Head of caudate nucleus (tissue), 42 donors: ENCODE results near the gene EMCN.

Source experiments
- DNase-seq, 42 donors: peaks; one replicate each; pipeline versions ENCODE4 v3.0.0 to v3.0.0-alpha.2; 2020 to 2021; ENCODE audit warnings: mixed read lengths in 7 of 42
- intact Hi-C: fragments of 100-400 bp; cut with DNase I; formaldehyde crosslinking; loops from one replicate; pipeline ENCODE4 v1.15.0; 2022

EMCN gene

GRCh38 chr4:100495074-100495473 is 22.7 kb downstream of the EMCN start:
- DNase-seq, result no peak
- intact Hi-C loops, result no loop called here

DNA sequence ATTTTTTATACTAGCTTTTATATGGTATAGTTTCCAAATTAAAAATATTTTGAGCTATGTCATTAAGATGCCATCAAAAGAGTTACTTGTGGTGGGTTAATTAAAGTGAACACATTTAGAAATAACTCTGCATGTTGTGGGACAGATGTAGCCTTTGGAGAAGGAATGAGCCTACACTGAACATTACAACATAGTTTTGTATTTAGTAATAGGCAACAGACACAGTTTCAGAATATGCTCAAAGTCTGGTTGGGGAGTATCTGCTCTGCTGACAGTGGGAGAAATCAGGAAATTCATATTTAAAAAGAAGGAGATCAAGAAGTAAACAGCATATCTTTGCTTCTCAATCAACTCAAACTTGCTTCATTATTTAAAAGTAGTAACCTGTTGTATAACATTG is 23.7 kb downstream of the EMCN start:
- intact Hi-C loops, result no loop called here
- DNase-seq, result no peak

DNA sequence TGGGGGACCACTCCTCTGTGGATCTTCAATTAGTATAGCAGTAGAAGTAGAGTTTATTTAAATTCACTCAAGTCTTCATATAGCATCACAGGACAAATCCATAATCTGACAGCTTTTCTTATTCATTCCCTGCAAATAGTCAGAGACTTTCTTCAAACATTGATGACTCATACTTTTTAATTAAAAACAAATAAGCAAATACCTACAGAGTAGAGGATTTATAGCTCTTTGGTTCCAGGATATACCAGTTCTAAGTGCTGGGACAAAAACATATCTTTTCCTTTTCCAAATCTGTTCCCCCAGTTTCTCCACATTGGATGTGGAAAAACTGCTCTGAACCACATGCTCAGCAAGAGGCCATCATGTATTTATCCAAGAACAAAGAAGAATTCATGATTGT is 24.1 kb downstream of the EMCN start:
- intact Hi-C loops, result no loop called here
- DNase-seq, result no peak

- intact Hi-C loops, result no loop called here
- DNase-seq, result no peak
These were observed 25.7 kb downstream of the EMCN start for GRCh38 chr4:100492129-100492528.

DNA sequence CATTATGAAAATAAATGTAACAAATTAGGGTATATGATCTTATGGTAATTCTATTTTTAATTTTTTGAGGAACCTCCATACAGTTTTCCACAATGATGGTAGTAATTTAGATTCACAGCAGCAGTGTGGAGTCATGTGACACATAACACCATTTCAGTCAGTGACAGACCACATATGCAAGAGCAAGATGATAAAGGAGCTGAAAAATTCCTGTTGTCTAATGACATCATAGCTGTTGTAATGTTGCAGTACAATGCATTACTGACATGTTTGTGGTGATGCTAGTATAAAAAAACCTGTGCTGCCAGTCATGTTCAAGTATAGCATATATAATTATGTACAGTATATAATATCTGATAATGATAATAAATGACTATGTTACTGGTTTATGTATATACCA is 28.5 kb downstream of the EMCN start:
- intact Hi-C loops, result no loop called here
- DNase-seq, result no peak

DNA sequence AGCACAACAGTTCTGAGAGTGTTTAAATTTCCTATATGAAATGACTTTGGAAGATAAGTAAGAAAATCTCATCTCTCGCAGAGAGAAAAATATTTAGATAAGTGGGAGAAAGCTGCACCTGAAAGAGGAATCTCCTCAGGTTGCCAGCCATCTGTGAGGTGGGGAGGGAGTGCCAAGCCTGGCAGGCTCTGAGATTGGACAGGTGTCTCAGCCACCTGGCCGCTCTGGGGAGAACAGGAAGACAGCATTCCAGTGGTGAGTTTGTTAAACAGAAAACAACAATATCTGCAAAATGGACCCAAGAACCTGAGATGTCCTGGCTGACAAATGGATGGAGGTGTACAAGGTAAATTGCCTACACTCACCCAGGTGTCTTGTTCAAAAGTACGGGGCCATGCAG is 31.3 kb downstream of the EMCN start:
- intact Hi-C loops, result no loop called here
- DNase-seq, result no peak

DNA sequence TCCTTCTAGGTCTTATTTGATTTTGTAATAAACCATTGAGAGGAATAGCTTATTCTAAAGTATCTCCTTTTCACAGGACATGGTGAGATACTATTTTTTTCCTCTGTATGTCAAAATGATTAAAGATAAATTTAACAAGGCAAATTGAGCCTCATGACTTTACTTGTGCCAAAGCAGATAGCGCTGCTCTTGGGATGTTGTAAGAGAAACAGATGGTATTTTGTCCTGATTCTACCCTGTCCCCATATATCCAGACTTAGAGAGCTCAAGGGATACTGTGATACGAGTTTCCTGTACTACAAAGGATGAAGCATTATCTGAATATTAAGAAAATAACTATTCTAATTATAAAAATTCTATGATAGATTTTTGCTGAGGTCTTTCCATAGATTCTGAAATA is 34.0 kb downstream of the EMCN start:
- DNase-seq, result no peak
- intact Hi-C loops, result no loop called here

- DNase-seq, result no peak
- intact Hi-C loops, result no loop called here
These were observed 37.9 kb downstream of the EMCN start for GRCh38 chr4:100479971-100480370.

DNA sequence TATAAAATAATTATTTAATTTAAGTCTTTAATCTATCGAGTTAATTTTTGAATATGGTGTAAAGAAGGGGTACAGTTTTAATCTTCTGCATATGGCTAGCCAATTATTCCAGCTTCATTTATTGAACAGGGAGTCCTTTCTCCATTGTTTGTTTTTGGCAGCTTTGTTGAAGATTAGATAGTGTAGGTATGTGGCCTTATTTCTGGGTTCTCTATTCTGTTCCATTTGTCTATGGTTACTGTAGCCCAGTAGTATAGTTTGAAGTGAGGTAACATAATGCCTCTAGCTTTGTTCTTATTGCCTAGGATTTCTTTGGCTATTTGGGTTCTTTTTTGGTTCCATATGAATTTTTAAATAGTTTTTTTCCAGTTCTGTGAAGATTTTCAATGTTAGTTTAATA is 48.3 kb downstream of the EMCN start:
- DNase-seq, result no peak
- intact Hi-C loops, result no loop called here

DNA sequence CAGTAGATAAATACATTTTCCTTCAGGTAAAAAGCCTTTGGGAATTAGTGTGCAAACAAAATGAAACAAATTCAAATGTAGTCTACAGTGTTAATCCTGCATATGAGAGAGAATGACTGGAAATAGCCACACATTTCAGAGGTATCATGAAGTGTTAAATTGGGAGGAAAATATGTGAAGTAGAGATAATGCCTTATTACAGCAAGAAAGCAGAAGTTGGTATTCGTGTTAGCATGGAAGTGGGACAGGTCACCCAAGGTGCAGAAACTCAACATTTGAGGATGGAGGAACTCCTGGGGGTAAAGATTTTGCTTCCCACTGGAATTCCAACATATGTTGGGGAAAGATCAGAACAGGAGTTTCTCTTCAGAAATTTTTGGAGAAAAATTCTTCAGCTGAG is 51.3 kb downstream of the EMCN start:
- no peak for DNase-seq
- intact Hi-C loops, result no loop called here

GRCh38 chr4:100461807-100462605 is 55.8 kb downstream of the EMCN start:
- no peak for DNase-seq
- intact Hi-C loops, result no loop called here

GRCh38 chr4:100450449-100450848 is 67.4 kb downstream of the EMCN start:
- intact Hi-C loops, result no loop called here
- no peak for DNase-seq

DNA sequence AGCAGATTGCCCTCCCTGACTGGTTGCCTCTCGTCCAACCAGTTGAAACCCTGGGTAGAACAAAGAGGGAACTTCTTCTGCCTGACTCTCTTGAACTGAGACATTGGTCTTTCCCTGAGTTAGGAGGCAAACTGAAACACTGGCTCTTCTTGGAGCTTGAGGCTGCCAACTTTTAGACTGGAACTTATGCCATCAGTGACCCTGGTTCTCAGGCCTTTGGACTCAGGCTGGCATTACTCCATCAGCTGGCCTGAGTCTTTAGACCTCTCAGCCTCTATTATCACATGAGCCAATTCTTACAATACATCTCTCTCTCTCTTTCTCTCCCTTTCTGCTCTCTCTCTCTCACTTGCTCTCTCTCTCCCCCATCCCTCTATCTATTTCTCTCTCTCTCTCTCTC is 86.4 kb downstream of the EMCN start:
- intact Hi-C loops, result no loop called here

GRCh38 chr4:100430451-100430850 is 87.4 kb downstream of the EMCN start:
- intact Hi-C loops, result no loop called here
- DNase-seq, result no peak

More for the DNA sequence above, 86.4 kb downstream of the EMCN start:
- DNase-seq, result no peak

- no peak for DNase-seq
- intact Hi-C loops, result loop anchor here (10.0 kb wide), 2 partner anchors 85 to 395 kb away; partner anchors contain the start of gene EMCN
These were observed 88.2 kb downstream of the EMCN start for GRCh38 chr4:100429616-100430015.

DNA sequence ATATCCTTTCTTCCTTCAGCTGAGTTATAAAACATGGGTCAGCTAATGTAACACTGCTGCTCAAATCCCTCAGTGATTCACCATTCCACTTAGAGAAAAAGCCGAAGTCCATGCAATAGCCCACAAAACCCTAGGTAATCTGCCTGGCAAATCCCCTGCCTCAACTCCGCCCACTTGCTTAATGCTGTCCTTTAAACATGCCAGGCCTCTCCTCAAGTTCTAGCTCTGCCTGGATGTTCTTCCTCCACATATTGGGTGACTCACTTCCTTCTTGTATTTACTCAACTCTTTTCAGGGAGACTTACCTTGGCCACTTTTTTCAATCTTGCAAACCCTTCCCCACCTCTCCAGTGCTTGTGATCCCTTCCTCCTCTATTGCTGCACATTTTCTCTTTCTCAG is 89.8 kb downstream of the EMCN start:
- intact Hi-C loops, result loop anchor here (10.0 kb wide), 2 partner anchors 87 to 397 kb away; partner anchors contain the start of gene EMCN
- no peak for DNase-seq

DNA sequence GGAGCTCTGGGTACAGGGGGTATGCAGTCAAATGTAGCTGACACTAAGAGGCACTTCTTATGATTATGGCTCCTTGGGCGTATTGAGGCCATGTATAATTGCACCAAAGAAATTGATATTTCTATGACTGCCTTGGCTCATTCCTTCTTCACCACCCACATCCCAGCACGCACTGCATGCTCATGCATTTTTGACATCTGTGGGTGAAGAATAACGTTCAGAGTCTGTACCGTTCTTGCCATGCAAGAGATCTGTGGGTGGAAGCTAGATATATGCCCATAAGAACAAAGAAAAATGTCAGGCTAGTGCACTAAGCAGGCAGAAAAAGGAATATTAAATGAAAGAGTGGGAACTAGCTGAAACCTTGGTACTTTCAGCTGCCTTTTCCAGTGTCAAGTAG is 93.4 kb downstream of the EMCN start:
- peak; percentile 14 to 88 (median 62) for DNase-seq
- intact Hi-C loops, result loop anchor here (10.0 kb wide), 2 partner anchors 90 to 400 kb away; partner anchors contain the start of gene EMCN

- DNase-seq, result peak in 1 of 42 donors; percentile 19
- intact Hi-C loops, result loop anchor here (10.0 kb wide), 2 partner anchors 92 to 402 kb away; partner anchors contain the start of gene EMCN
These were observed 94.9 kb downstream of the EMCN start for GRCh38 chr4:100422894-100423293.

DNA sequence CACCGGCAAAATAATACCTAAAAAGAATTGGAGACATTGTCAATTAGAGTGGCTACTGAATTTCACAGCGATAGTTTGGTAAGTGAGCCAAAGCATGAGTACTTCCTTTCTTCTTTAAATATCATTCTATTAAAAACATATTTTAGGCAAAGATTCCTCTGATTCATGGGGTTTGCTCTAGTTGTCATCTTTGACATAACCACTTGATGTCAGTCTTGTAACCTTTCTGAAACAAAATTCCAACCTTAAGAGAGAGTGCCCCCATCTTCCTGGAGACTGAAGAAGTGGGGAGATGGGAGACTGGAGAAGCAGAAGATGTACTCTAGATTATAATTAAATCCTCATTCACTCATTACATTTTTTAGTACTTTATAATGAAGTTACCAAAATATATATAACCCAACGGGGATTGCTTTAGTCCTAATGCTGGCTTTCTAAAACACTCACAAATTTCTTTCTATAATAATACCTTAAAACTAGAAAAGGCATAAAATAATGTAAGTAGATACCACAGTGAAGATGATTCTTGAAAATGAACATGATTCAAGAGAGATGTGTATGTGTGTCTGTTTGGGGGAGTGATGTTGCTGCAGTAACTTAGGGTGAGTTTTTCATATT is 96.4 kb downstream of the EMCN start:
- intact Hi-C loops, result loop anchor here (10.0 kb wide), 2 partner anchors 93 to 403 kb away; partner anchors contain the start of gene EMCN
- peak in 4 of 42 donors; percentile 21 to 38 (median 30) for DNase-seq

DNA sequence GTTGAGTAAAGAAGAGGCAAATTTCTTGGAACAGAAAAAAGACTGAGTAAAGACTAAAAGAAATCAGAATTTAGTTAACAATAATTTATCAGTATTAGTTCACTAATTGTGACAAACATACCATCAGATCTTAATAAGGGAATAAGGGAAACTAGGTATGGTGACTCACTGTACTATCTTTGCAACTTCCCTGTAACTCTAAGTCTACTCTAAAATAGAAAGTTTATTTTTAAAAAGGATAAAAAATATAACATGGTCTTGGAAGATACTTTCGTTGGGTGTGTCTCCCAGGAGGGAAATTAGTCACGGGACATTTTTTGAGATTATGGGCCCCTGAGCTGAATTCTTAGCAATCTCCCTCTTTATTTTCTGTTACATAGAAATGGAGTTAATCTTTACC is 97.3 kb downstream of the EMCN start:
- no peak for DNase-seq
- intact Hi-C loops, result loop anchor here (10.0 kb wide), 2 partner anchors 94 to 404 kb away; partner anchors contain the start of gene EMCN

DNA sequence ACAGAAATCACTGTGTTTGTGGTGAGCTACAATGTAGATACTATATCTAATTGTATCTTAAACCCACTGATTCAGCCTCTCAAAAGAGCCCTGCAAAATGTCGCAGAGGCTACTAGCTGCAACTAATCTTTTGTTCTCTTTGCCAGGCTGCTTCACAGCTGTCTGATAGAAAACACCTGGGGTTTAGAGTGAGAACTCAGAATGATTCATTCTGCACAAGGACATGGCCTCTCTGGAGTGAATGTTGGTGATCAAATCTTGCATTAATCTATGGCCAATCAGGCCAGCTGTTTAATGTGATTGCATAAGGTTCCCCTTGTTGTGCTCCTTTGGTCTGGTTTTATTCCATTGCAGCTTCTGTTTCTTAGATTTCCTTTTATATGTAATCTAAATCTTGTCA is 100.3 kb downstream of the EMCN start:
- no peak for DNase-seq
- intact Hi-C loops, result no loop called here
